CD4-positive, alpha-beta T cell treated with Interleukin-2 at 100 ng/mL for 4 hours (primary cell): Measurements from ENCODE around the gene PIK3R2.
A peak's percentile ranks its signal among the peaks of the same experiment; 100 is the strongest.

Experiments
- DNase-seq: peaks from one replicate; pipeline ENCODE4 v3.0.0-alpha.2; 2020; ENCODE audit warnings: low spot score

Gene PIK3R2

GRCh38 chr19:18173054-18173571 is 20.1 kb downstream of the PIK3R2 start:
- DNase-seq = peak; percentile 19

- DNase-seq = peak; percentile 59
Observed at GRCh38 chr19:18173572-18174288, 20.8 kb downstream of the PIK3R2 start, which contains the start of gene IFI30. TSS of gene IFI30 (plus strand) at chr19:18173813. CDS start at chr19:18173842, 29 bp downstream.

DNA sequence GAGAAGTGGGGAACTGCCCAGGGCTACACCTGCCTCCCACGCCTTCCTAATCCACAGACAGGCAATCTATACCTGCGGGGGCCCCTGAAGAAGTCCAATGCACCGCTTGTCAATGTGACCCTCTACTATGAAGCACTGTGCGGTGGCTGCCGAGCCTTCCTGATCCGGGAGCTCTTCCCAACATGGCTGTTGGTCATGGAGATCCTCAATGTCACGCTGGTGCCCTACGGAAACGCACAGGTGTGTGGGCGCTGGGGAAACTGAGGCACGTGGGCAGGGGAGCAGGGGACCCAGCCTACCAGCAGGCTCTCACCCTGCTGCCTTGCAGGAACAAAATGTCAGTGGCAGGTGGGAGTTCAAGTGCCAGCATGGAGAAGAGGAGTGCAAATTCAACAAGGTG is 22.0 kb downstream of the PIK3R2 start:
- no peak for DNase-seq

- DNase-seq = no peak
Observed at GRCh38 chr19:18176367-18177310, 23.7 kb downstream of the PIK3R2 start.

- DNase-seq = no peak
Observed at GRCh38 chr19:18179957-18180356, 27.0 kb downstream of the PIK3R2 start.

GRCh38 chr19:18183529-18183928 is 30.6 kb downstream of the PIK3R2 start:
- no peak for DNase-seq

- DNase-seq = no peak
Observed at GRCh38 chr19:18185538-18185937, 32.6 kb downstream of the PIK3R2 start.

GRCh38 chr19:18190278-18190677 is 37.3 kb downstream of the PIK3R2 start:
- no peak for DNase-seq

DNA sequence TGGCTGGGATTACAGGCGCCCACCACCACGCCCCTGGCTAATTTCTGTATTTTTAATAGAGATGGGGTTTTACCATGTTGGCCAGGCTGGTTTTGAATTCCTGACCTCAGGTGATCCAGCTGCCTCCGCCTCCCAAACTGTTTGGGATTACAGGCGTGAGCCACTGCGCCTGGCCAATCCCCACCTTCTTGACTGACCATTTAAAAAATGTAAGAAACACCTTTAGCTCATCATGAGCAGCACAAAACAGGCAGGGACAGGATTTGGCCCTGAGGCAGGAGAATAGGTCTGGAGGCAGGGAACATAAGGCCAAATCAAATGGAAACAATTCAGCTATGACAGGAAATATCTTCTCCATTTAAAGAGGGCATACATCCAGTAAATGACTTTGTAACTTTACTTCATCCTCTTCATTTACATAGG is 38.7 kb downstream of the PIK3R2 start:
- no peak for DNase-seq

- DNase-seq = peak; percentile 100
Observed at GRCh38 chr19:18192673-18193387, 39.9 kb downstream of the PIK3R2 start, which contains the start of gene MPV17L2. TSS of gene MPV17L2 (plus strand) at chr19:18193218. CDS start at chr19:18193282, 64 bp downstream.

GRCh38 chr19:18193388-18194180 is 40.6 kb downstream of the PIK3R2 start:
- no peak for DNase-seq

DNA sequence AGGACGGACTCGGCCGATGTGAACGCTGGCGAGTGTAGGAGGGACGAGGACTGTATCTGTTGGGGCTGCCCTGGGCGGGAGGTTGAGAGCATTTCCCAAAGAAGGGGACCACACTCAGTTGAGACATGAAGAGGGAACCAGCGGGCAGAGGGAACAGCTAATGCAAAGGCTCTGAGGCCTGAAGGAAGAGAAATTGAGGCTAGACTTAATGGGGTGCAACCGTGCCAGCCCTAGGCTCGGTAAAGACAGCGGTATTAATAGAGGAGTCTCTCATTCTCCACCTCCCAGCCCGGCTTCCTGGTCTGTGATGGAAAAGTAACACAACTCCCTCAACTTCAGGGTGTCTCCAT is 41.2 kb downstream of the PIK3R2 start:
- DNase-seq = no peak

DNA sequence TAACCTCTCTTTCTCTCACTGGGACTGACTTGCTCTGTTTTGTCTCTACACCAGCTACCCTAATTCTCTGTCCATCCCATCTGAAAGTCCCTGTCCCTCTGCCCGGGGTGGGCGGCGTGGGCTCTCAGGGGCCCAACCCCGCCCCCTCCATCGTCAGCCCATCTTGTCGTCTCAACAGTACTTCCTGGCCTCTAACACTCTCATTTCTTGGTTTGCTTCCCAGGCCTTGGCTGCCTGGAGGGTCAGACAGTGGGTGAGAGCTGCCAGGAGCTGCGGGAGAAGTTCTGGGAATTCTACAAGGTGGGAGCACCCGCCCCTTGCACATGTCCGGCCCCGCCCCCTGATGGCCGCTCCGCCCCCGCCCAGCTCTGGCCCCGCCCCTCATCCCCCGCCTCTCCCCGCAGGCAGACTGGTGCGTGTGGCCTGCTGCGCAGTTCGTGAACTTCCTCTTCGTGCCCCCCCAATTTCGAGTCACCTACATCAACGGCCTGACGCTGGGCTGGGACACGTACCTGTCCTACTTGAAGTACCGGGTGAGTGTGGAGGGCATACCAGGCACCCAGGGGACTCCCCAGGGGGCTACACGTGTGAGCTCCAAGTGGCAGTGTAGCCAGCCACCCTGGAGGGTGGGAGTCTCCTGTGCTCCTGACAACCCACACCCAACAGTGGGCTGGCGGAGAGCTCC is 41.7 kb downstream of the PIK3R2 start:
- no peak for DNase-seq

- DNase-seq = no peak
Observed at GRCh38 chr19:18196511-18196845, 43.5 kb downstream of the PIK3R2 start.

DNA sequence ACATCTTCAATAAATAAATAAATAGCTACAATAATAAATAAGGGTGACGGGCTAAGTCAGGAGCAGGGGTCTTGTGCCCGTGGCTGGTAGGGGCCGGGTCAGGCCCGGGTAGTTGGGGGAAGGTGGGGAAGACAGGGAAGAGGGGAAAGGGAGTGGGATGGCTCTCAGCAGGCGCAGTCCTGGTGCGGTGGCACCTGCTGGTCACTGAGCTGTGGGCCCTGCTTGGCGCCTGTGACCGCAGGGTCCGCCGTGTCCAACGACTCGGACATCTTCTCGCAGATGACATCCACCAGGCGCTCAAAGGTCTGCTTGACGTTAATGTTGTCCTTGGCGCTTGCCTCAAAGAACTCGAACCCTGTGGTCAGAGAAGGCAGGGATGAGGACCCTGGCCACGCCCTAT is 44.3 kb downstream of the PIK3R2 start:
- no peak for DNase-seq

GRCh38 chr19:18197941-18198340 is 45.0 kb downstream of the PIK3R2 start:
- DNase-seq = no peak

DNA sequence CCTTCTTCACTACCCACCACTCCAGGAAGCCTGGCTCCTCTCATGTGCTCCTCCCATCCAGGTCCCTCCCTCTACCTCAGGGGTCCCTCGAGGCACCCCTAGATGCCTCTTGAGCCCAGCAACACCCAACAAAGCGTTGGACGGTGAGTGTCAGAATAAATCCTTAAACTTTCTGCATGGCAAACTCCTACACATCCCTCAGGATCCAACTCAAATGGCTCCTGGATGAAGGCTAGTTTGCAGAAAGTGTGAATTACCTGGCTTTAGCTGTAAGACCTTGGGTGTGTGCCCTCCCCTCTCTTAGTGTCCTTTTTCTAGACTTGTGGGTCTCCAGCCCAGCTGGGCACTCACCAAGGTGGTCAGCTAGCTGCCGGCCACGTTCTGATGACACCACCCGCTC is 45.4 kb downstream of the PIK3R2 start:
- DNase-seq = no peak

- DNase-seq = no peak
Observed at GRCh38 chr19:18202397-18202777, 49.4 kb downstream of the PIK3R2 start.

GRCh38 chr19:18202778-18203407 is 49.9 kb downstream of the PIK3R2 start:
- DNase-seq = peak; percentile 18

DNA sequence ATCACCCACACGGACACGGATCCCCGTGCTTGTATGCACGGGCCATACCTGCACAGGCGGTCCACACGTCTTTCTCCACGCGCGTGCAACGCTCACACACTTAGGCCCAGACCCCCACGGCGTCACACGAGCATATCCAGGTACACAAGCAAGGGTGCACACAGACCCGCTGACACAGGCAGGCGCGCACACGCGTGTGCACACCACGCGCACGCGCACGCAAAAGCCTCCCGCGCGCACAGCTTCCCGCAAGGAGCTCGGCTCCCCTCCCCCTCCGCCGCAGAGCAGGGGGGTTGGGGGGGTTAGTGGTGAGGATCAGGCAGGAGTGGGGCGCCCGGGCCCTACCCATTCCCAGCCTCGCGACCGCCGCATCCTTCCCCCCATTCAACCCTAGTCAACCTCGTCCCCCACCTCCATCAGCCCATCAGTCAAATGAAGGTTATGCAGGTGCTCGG is 50.5 kb downstream of the PIK3R2 start:
- DNase-seq = peak; percentile 29
